K562 (cell line): ENCODE results near the gene HCST. TPM values are rescaled to one million over a fixed set of nuclear protein-coding genes. Genes with fewer than 3 reads are reported as not detected.
A peak's percentile ranks its signal among the peaks of the same experiment; 100 is the strongest.

ENCODE experiments used
- ATAC-seq: fragments of 200-7000 bp; cut with Tn5 transposase; 3 replicates; pipeline ENCODE4 v1.9.1; 2020; ENCODE audit warnings: moderate library complexity
- BruUV-seq: library from RNA; stranded (reverse); fragments of 400-500 nt; replicated peaks from 2 replicates; lab custom pipeline; 2021; lab: Mats Ljungman, UMichigan
- CTCF ChIA-PET: fragments of 300-600 bp; formaldehyde crosslinking; extraction: SDS; loops from one replicate; lab custom pipeline; 2021; ENCODE audit warnings: low intra/inter-chr PET ratio; lab: Yijun Ruan, JAX
- POLR2A ChIA-PET: fragments of 300-600, 350-650 bp; sonication (Branson Sonifier 250); formaldehyde crosslinking; extraction: SDS; loops from one replicate; lab custom pipeline; 2021; ENCODE audit warnings: antibody characterized with exemption, inconsistent platforms; lab: Yijun Ruan, JAX
- DNase-seq, 4 experiments: peaks; one replicate each; pipeline versions ENCODE4 v3.0.0 to v3.0.0-alpha.2; 2011 to 2018; ENCODE audit warnings: low spot score in 3 of 4, mixed read lengths in 3 of 4; ENCODE audit errors: extremely low read depth in 1 of 4
- FAIRE-seq: peaks from 2 replicates; lab custom pipeline; 2011; peaks lifted over from hg19 to GRCh38; lab: Jason Lieb, UNC
- H2AFZ ChIP-seq: 2 replicates; pipeline ENCODE4 v1.6.0; 2011; ENCODE audit warnings: low read depth, low read length, control low read depth, inconsistent platforms
- H3K27ac ChIP-seq: fragments of 200-600 bp; 3 replicates; pipeline ENCODE4 v1.8.0; 2011; ENCODE audit warnings: low read depth, mild to moderate bottlenecking, control low read depth, inconsistent platforms, low read length, moderate library complexity, mixed read lengths; ENCODE audit errors: extremely low read depth
- H3K27me3 ChIP-seq, 2 experiments: fragments of 300-600 bp in 1 of 2; 2 replicates in 1 of 2; 3 replicates in 1 of 2; pipeline versions ENCODE4 v1.6.0 to v1.8.0; 2011; ENCODE audit warnings: inconsistent platforms in 2 of 2, low read length in 2 of 2, mild to moderate bottlenecking in 1 of 2, mixed read lengths in 1 of 2, moderate library complexity in 1 of 2; ENCODE audit not compliant: control insufficient read depth in 2 of 2, insufficient read depth in 2 of 2
- H3K36me3 ChIP-seq: fragments of 300-600 bp; 3 replicates; pipeline ENCODE4 v1.8.0; 2011; ENCODE audit warnings: mild to moderate bottlenecking, low read length, inconsistent platforms; ENCODE audit not compliant: control insufficient read depth, insufficient read depth
- H3K4me1 ChIP-seq, 2 experiments: fragments of 200-600 bp in 1 of 2; replicated peaks in 1 of 2; 2 replicates in 1 of 2; 3 replicates in 1 of 2; pipeline versions ENCODE4 v1.5.1 to v1.8.0; 2011; ENCODE audit warnings: inconsistent platforms in 2 of 2, low read length in 2 of 2, mild to moderate bottlenecking in 1 of 2, mixed read lengths in 1 of 2, moderate library complexity in 1 of 2; ENCODE audit not compliant: control insufficient read depth in 2 of 2, insufficient read depth in 2 of 2
- H3K4me2 ChIP-seq: 2 replicates; pipeline ENCODE4 v1.6.1; 2011; ENCODE audit warnings: low read length, control low read depth, inconsistent platforms, mixed read lengths; ENCODE audit not compliant: insufficient read depth
- H3K4me3 ChIP-seq: fragments of 200-600 bp; sonication (generic), shearing (Covaris generic); 2 replicates; pipeline ENCODE4 v1.5.1; 2016; ENCODE audit warnings: control low read depth, inconsistent platforms
- H3K79me2 ChIP-seq: fragments of 200-600 bp; 3 replicates; pipeline ENCODE4 v1.8.0; 2011; ENCODE audit warnings: low read length, inconsistent platforms; ENCODE audit not compliant: control insufficient read depth, insufficient read depth
- H3K9ac ChIP-seq, 2 experiments: 2 replicates each; pipeline versions ENCODE4 v1.6.0 to v1.6.1; 2011; ENCODE audit warnings: low read depth in 2 of 2, low read length in 2 of 2, control low read depth in 1 of 2, inconsistent platforms in 1 of 2, mild to moderate bottlenecking in 1 of 2, mixed read lengths in 1 of 2; ENCODE audit not compliant: insufficient read depth in 1 of 2
- H3K9me1 ChIP-seq: one replicate; pipeline ENCODE4 v1.6.0; 2011; ENCODE audit warnings: inconsistent platforms, mild to moderate bottlenecking, low read length, moderate library complexity; ENCODE audit not compliant: control insufficient read depth, insufficient read depth
- H3K9me3 ChIP-seq: replicated peaks from 2 replicates; pipeline ENCODE4 v1.5.1; 2011; ENCODE audit warnings: low read depth, low read length, inconsistent platforms; ENCODE audit not compliant: control insufficient read depth, insufficient read depth
- H4K20me1 ChIP-seq: replicated peaks from 2 replicates; pipeline ENCODE4 v1.6.1; 2011; ENCODE audit warnings: low read length, inconsistent platforms, mixed read lengths; ENCODE audit not compliant: control insufficient read depth, insufficient read depth
- BRD4 ChIP-seq: fragments of 200-600 bp; sonication (generic); IDR thresholded peaks from 2 replicates; pipeline ENCODE4 v1.6.1; 2017; ENCODE audit warnings: inconsistent platforms
- BRF1 ChIP-seq: IDR thresholded peaks from 3 replicates; pipeline ENCODE4 v1.6.1; 2011; ENCODE audit warnings: borderline replicate concordance, mild to moderate bottlenecking; ENCODE audit not compliant: insufficient read length; ENCODE audit errors: extremely low read depth
- CREBBP ChIP-seq: IDR thresholded peaks from one replicate; pipeline ENCODE4 v1.6.1; 2012; ENCODE audit warnings: low read depth, mild to moderate bottlenecking, control low read depth, inconsistent platforms, low read length
- ELF1 ChIP-seq: fragments of 200-800 bp; sonication (Bioruptor generic); IDR thresholded peaks from 2 replicates; pipeline ENCODE4 v1.6.1; 2016; ENCODE audit warnings: missing genetic modification characterization, missing compliant biosample characterization
- NFXL1 ChIP-seq: fragments of 450-650 bp; formaldehyde crosslinking; IDR thresholded peaks from 2 replicates; pipeline ENCODE4 v1.4.0; 2021; ENCODE audit warnings: mild to moderate bottlenecking
- PHB2 ChIP-seq: fragments of 450-650 bp; IDR thresholded peaks from 2 replicates; pipeline ENCODE4 v1.6.1; 2017; ENCODE audit warnings: low read depth
- POLR2AphosphoS2 ChIP-seq: IDR thresholded peaks from 2 replicates; pipeline ENCODE4 v1.6.1; 2012; ENCODE audit warnings: low read length, improper control_type of control experiment
- POLR3G ChIP-seq: IDR thresholded peaks from 2 replicates; pipeline ENCODE4 v1.6.1; 2011; ENCODE audit not compliant: insufficient read length, insufficient replicate concordance; ENCODE audit errors: extremely low read depth
- ZNF143 ChIP-seq: sonication (generic); formaldehyde crosslinking; IDR thresholded peaks from 2 replicates; pipeline ENCODE4 v1.9.0; 2022; ENCODE audit warnings: mild to moderate bottlenecking, missing genetic modification reagents
- ZNF175 ChIP-seq: fragments of 200-800 bp; sonication (Bioruptor generic); IDR thresholded peaks from 2 replicates; pipeline ENCODE4 v1.6.1; 2016; ENCODE audit warnings: low read depth, mild to moderate bottlenecking, missing genetic modification characterization, missing compliant biosample characterization
- ZNF77 ChIP-seq: fragments of 250-450 bp; sonication (Bioruptor Pico); IDR thresholded peaks from 2 replicates; pipeline ENCODE4 v1.5.0; 2020
- WGBS: fragments of 100-300 bp; shearing (Covaris generic); methylation state at CpG from one replicate; pipeline ENCODE4 v1.1.6; 2016; ENCODE audit warnings: low coverage, mixed read lengths; ENCODE audit not compliant: insufficient coverage; ENCODE audit errors: missing lambda C conversion rate; 5-methylcytosine and 5-hydroxymethylcytosine counted together
- in situ Hi-C: fragments of 300-500 bp; cut with MboI; formaldehyde crosslinking; loops from 4 replicates; pipeline ENCODE4 v1.15.0; 2018; ENCODE audit warnings: inconsistent platforms, mixed read lengths
- intact Hi-C: fragments of 100-400 bp; cut with micrococcal nuclease; formaldehyde crosslinking; loops from 2 replicates; pipeline ENCODE4 v1.14.2; 2022
- polyA plus RNA-seq, 8 experiments: library from polyadenylated mRNA; depleted of rRNA in 4 of 8; stranded (reverse) in 5 of 8; unstranded in 3 of 8; fragments of >200 nt; fragmentation: Nextera tagmentation in 2 of 8; fragmentation: Illumina TruSeq in 1 of 8; extraction: Ambion mirVana in 2 of 8; extraction: Trizol in 1 of 8; gene quantifications; 2 replicates each; pipeline versions ENCODE4 v1.2.1 to v1.2.3, GENCODE V29; 2011 to 2014; ENCODE audit warnings: inconsistent platforms in 1 of 8, missing spikeins in 1 of 8
- total RNA-seq, 7 experiments: library from RNA; depleted of rRNA in 6 of 7; stranded (reverse); fragments of >200 nt in 6 of 7; fragmentation: Illumina TruSeq in 2 of 7; extraction: Trizol in 2 of 7; gene quantifications; 2 replicates each; pipeline versions ENCODE4 v1.2.1 to v1.2.3, GENCODE V29; 2011 to 2021; ENCODE audit warnings: low replicate concordance in 1 of 7
- TF ChIP-seq, protein P1 (sequence below): fragments of 450-650 bp; formaldehyde crosslinking; IDR thresholded peaks from 2 replicates; pipeline ENCODE4 v1.4.0; 2020; ENCODE audit warnings: mild to moderate bottlenecking, moderate library complexity

Gene HCST
- total and polyA plus RNA-seq, 9 of the 15 experiments (the other 6 are each of a cell fraction or from before 2014, with no cell fraction given) = 0.29 to 1.9 (median 0.95) TPM; not detected in 2

DNA sequence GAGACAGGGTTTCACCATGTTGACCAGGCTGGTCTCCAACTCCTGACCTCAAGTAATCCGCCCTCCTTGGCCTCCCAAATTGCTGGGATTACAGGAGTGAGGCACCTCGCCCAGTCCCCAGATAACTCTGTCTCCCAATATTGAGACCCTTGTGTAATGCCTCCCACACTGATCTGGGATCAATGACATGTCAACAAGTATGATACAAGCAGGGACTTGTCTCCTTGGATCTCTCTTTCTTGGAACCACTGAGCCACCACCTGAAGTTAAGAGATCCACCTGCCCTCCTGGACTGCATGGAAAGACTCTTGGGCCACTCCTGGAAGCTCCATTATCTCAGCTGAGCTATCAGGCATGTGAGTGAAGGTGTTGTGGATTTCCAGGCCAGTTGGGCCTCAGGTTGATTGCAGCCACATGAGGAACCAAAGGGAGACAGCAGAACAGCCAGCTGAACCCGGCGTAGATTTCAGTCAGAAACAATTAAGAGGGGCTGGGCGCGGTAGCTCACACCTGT lies 17.0 kb upstream of the HCST start:
- CTCF ChIA-PET = interaction anchor here (0.6 kb wide), 1 partner anchor 46 kb away, joined by 3 read pairs; no protein-coding TSS in a partner anchor
- intact Hi-C loops (no loop called here), in situ Hi-C loops (loop anchor here (5.0 kb wide), 1 partner anchor 47 kb away; no protein-coding TSS in a partner anchor)
- no peak overlapping the region for H3K4me3 ChIP-seq
- H3K79me2 ChIP-seq = no peaks in the 10 kb centered on the region
- H3K36me3 ChIP-seq = peaks cover 25% of the 10 kb centered on the region; the same call in 2 of the 3 replicates
- POLR2A ChIA-PET = interaction anchor here (0.7 kb wide), 1 partner anchor 9 kb away, joined by 3 read pairs; no protein-coding TSS in a partner anchor
- ATAC-seq = no peak
- no peak for DNase-seq
- no peak for FAIRE-seq
- no peaks in the 10 kb centered on the region for H3K27me3 ChIP-seq
- no peaks in the 10 kb centered on the region for H3K9me1 ChIP-seq
- no TSS peak for BruUV-seq
- H4K20me1 ChIP-seq = no peaks in the 10 kb centered on the region
- H3K9ac ChIP-seq = no peak overlapping the region
- TF ChIP-seq POLR2AphosphoS2 (0 out of 2 replicates have a peak, but pooled peaks have one; percentile 27), ZNF175 (no peak)
- TF ChIP-seq, all 486 proteins: peak for 1
- Histone ChIP-seq H2AFZ (no peak overlapping the region), H3K27ac (no peak overlapping the region), H3K4me2 (no peak overlapping the region), H3K9me3 (no peaks in the 10 kb centered on the region), H3K4me1 (peaks cover 0 to 5% of the 10 kb centered on the region in 2 experiments; a peak in 1 of 5 replicates)
- 43% methylated on average over 6 of the region's 6 CpGs for WGBS

DNA sequence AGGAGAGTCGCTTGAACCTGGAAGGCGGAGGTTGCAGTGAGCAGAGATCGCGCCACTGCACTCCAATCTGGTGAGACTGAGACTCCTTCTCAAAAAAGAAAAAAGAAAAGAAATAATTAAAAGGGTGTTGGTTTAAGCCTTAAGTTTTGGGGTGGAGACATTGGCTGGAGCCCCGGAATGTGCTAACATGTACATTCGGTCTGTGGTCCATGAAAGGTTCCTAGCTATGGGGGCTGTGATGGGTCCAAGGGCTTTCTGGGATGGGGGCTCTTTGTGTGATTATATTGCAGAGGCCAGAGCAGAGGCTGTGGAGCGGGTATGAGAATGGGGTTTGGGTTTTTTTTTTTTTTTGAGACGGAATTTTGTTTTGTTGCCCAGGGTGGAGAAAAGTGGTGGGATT lies 16.4 kb upstream of the HCST start:
- Histone ChIP-seq H3K9ac (no peak overlapping the region), H3K27ac (no peak overlapping the region), H3K4me2 (no peak overlapping the region), H2AFZ (no peak overlapping the region), H3K9me1 (no peaks in the 10 kb centered on the region), H3K9me3 (no peaks in the 10 kb centered on the region), H3K4me3 (no peak overlapping the region), H3K4me1 (peaks cover 0 to 5% of the 10 kb centered on the region in 2 experiments; a peak in 1 of 5 replicates), H3K27me3 (no peaks in the 10 kb centered on the region), H4K20me1 (no peaks in the 10 kb centered on the region), H3K79me2 (no peaks in the 10 kb centered on the region), H3K36me3 (peaks cover 27% of the 10 kb centered on the region; the same call in 2 of the 3 replicates)
- intact Hi-C loops = no loop called here
- ATAC-seq (no peak), DNase-seq (no peak), FAIRE-seq (no peak)
- WGBS = 58% methylated on average over 4 of the region's 8 CpGs
- no TSS peak for BruUV-seq
- in situ Hi-C loops = loop anchor here (5.0 kb wide), 1 partner anchor 46 kb away; no protein-coding TSS in a partner anchor
- ChIA-PET POLR2A (interaction anchor here (0.7 kb wide), 2 partner anchors 8 to 9 kb away, joined by 3 to 5 read pairs; no protein-coding TSS in a partner anchor), CTCF (interaction anchor here (0.6 kb wide), 1 partner anchor 45 kb away, joined by 3 read pairs; no protein-coding TSS in a partner anchor)
- TF ChIP-seq PHB2 (no peak), NFXL1 (CRISPR knock-in tag) (no peak), BRF1 (no peak), ZNF143 (CRISPR knock-in tag) (no peak), ZNF77 (CRISPR knock-in tag) (no peak), ELF1 (no peak), POLR3G (no peak), CREBBP (no peak), BRD4 (no peak)
- TF ChIP-seq, protein P1, sequence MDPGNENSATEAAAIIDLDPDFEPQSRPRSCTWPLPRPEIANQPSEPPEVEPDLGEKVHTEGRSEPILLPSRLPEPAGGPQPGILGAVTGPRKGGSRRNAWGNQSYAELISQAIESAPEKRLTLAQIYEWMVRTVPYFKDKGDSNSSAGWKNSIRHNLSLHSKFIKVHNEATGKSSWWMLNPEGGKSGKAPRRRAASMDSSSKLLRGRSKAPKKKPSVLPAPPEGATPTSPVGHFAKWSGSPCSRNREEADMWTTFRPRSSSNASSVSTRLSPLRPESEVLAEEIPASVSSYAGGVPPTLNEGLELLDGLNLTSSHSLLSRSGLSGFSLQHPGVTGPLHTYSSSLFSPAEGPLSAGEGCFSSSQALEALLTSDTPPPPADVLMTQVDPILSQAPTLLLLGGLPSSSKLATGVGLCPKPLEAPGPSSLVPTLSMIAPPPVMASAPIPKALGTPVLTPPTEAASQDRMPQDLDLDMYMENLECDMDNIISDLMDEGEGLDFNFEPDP (CRISPR knock-in tag) = no peak
